ENCODE data around the gene GSN.

The GSN gene

GRCh38 chr9:121305269-121305994 is 37.5 kb downstream of the GSN start:
- DNase-seq = no peak

GRCh38 chr9:121307976-121308375 is 40.0 kb downstream of the GSN start:
- DNase-seq = no peak

- DNase-seq = no peak
Observed at GRCh38 chr9:121308765-121309164, 40.8 kb downstream of the GSN start.

GRCh38 chr9:121309171-121309570 is 41.2 kb downstream of the GSN start:
- no peak for DNase-seq

GRCh38 chr9:121309833-121310425 is 42.0 kb downstream of the GSN start:
- DNase-seq = no peak

- no peak for DNase-seq
Observed at GRCh38 chr9:121310571-121310970, 42.6 kb downstream of the GSN start.

GRCh38 chr9:121312169-121312568 is 44.2 kb downstream of the GSN start:
- DNase-seq = no peak

GRCh38 chr9:121313458-121314152 is 45.6 kb downstream of the GSN start:
- no peak for DNase-seq

GRCh38 chr9:121316378-121316777 is 48.4 kb downstream of the GSN start:
- no peak for DNase-seq

- DNase-seq = no peak
Observed at GRCh38 chr9:121316852-121317373, 49.0 kb downstream of the GSN start.

- DNase-seq = no peak
Observed at GRCh38 chr9:121317737-121318630, 50.0 kb downstream of the GSN start.

- DNase-seq = no peak
Observed at GRCh38 chr9:121318631-121319382, 50.8 kb downstream of the GSN start.

GRCh38 chr9:121319383-121319780 is 51.4 kb downstream of the GSN start:
- no peak for DNase-seq

GRCh38 chr9:121321016-121321503 is 53.1 kb downstream of the GSN start:
- DNase-seq = no peak

GRCh38 chr9:121322037-121322736 is 54.2 kb downstream of the GSN start:
- DNase-seq = no peak

GRCh38 chr9:121322737-121323448 is 54.9 kb downstream of the GSN start:
- no peak for DNase-seq

- no peak for DNase-seq
Observed at GRCh38 chr9:121323449-121324151, 55.6 kb downstream of the GSN start.

- no peak for DNase-seq
Observed at GRCh38 chr9:121324316-121324715, 56.4 kb downstream of the GSN start.

- DNase-seq = no peak
Observed at GRCh38 chr9:121324755-121325154, 56.8 kb downstream of the GSN start.

GRCh38 chr9:121325387-121325786 is 57.4 kb downstream of the GSN start:
- no peak for DNase-seq
